ENCODE results near the gene ZNF217.

GRCh38 chr20:53517146-53517545 lies 76.5 kb downstream of the ZNF217 start:
- TF ChIP-seq POLR2AphosphoS5 (IDR thresholded peaks at IDR 0.05; ENCODE audit: low read depth, low read length) (no peak), CTCF (IDR thresholded peaks at IDR 0.05) (no peak)
- TF ChIP-seq, protein P1, sequence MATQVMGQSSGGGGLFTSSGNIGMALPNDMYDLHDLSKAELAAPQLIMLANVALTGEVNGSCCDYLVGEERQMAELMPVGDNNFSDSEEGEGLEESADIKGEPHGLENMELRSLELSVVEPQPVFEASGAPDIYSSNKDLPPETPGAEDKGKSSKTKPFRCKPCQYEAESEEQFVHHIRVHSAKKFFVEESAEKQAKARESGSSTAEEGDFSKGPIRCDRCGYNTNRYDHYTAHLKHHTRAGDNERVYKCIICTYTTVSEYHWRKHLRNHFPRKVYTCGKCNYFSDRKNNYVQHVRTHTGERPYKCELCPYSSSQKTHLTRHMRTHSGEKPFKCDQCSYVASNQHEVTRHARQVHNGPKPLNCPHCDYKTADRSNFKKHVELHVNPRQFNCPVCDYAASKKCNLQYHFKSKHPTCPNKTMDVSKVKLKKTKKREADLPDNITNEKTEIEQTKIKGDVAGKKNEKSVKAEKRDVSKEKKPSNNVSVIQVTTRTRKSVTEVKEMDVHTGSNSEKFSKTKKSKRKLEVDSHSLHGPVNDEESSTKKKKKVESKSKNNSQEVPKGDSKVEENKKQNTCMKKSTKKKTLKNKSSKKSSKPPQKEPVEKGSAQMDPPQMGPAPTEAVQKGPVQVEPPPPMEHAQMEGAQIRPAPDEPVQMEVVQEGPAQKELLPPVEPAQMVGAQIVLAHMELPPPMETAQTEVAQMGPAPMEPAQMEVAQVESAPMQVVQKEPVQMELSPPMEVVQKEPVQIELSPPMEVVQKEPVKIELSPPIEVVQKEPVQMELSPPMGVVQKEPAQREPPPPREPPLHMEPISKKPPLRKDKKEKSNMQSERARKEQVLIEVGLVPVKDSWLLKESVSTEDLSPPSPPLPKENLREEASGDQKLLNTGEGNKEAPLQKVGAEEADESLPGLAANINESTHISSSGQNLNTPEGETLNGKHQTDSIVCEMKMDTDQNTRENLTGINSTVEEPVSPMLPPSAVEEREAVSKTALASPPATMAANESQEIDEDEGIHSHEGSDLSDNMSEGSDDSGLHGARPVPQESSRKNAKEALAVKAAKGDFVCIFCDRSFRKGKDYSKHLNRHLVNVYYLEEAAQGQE (IDR thresholded peaks at IDR 0.05; ENCODE audit: insufficient read depth in 1 of 2, low read depth in 2 of 2, low read length in 1 of 2), result no peak
